ENCODE data around the gene MICAL2.

The MICAL2 gene

GRCh38 chr11:12110201-12110713 lies at the start of gene MICAL2:
MICAL2 (plus strand) TSS chr11:12110590; CDS start chr11:12162156, 51,566 bp downstream.
- no peak for TF ChIP-seq ZFX (IDR thresholded peaks at IDR 0.05; ENCODE audit: borderline replicate concordance)
- no peak for TF ChIP-seq CTCF (IDR thresholded peaks at IDR 0.05)
- H3K27ac ChIP-seq, result peak within 1 kb of the TSS; percentile 31; the same call in 1 of the 2 replicates

- no peak for TF ChIP-seq ZFX (IDR thresholded peaks at IDR 0.05; ENCODE audit: borderline replicate concordance)
- no peak for TF ChIP-seq CTCF (IDR thresholded peaks at IDR 0.05)
- no peak overlapping the region for H3K27ac ChIP-seq
These were observed 48.4 kb upstream of the MICAL2 start for GRCh38 chr11:12061851-12062560.

- no peak for TF ChIP-seq ZFX (IDR thresholded peaks at IDR 0.05; ENCODE audit: borderline replicate concordance)
- TF ChIP-seq CTCF (IDR thresholded peaks at IDR 0.05), result no peak
- no peak overlapping the region for H3K27ac ChIP-seq
These were observed 47.1 kb upstream of the MICAL2 start for GRCh38 chr11:12063251-12063650.

- H3K27ac ChIP-seq, result no peak overlapping the region
- TF ChIP-seq CTCF (IDR thresholded peaks at IDR 0.05), result no peak
- no peak for TF ChIP-seq ZFX (IDR thresholded peaks at IDR 0.05; ENCODE audit: borderline replicate concordance)
These were observed 46.0 kb upstream of the MICAL2 start for GRCh38 chr11:12064136-12064953.

GRCh38 chr11:12064954-12065280 lies 45.5 kb upstream of the MICAL2 start:
- no peak overlapping the region for H3K27ac ChIP-seq
- TF ChIP-seq ZFX (IDR thresholded peaks at IDR 0.05; ENCODE audit: borderline replicate concordance), result no peak
- no peak for TF ChIP-seq CTCF (IDR thresholded peaks at IDR 0.05)

GRCh38 chr11:12066056-12066798 lies 44.2 kb upstream of the MICAL2 start:
- H3K27ac ChIP-seq, result no peak overlapping the region

More at GRCh38 chr11:12066056-12066798, 44.2 kb upstream of the MICAL2 start:
- TF ChIP-seq CTCF (IDR thresholded peaks at IDR 0.05) (no peak), ZFX (IDR thresholded peaks at IDR 0.05; ENCODE audit: borderline replicate concordance) (no peak)

Data from 22Rv1 (cell line).